HG03064 (cell line): ENCODE results near the gene EIF4E3.

Experiments
- ATAC-seq: cut with Tn5 transposase; IDR thresholded peaks from one replicate; pipeline ENCODE4 v1.9.1; 2021; ENCODE audit warnings: low read depth; ENCODE audit not compliant: unreplicated experiment

EIF4E3 gene

GRCh38 chr3:71652781-71653413 is 72.3 kb downstream of the EIF4E3 start:
- no peak for ATAC-seq

GRCh38 chr3:71651625-71652024 is 73.6 kb downstream of the EIF4E3 start:
- ATAC-seq: no peak

- no peak for ATAC-seq
Observed at GRCh38 chr3:71650372-71650771, 74.8 kb downstream of the EIF4E3 start.

- ATAC-seq: no peak
Observed at GRCh38 chr3:71649757-71650156, 75.4 kb downstream of the EIF4E3 start.

GRCh38 chr3:71647751-71648150 is 77.5 kb downstream of the EIF4E3 start:
- no peak for ATAC-seq

GRCh38 chr3:71646971-71647370 is 78.2 kb downstream of the EIF4E3 start:
- ATAC-seq: no peak

- ATAC-seq: no peak
Observed at GRCh38 chr3:71645140-71645539, 80.1 kb downstream of the EIF4E3 start.

GRCh38 chr3:71641674-71642073 is 83.5 kb downstream of the EIF4E3 start:
- ATAC-seq: no peak

- no peak for ATAC-seq
Observed at GRCh38 chr3:71640331-71640983, 84.7 kb downstream of the EIF4E3 start.

GRCh38 chr3:71636482-71636881 is 88.7 kb downstream of the EIF4E3 start:
- no peak for ATAC-seq

- ATAC-seq: no peak
Observed at GRCh38 chr3:71636001-71636400, 89.2 kb downstream of the EIF4E3 start.

- ATAC-seq: no peak
Observed at GRCh38 chr3:71634671-71635070, 90.5 kb downstream of the EIF4E3 start.

GRCh38 chr3:71629711-71630110 is 95.5 kb downstream of the EIF4E3 start:
- no peak for ATAC-seq

- ATAC-seq: no peak
Observed at GRCh38 chr3:71629289-71629688, 95.9 kb downstream of the EIF4E3 start.

GRCh38 chr3:71628522-71628921 is 96.7 kb downstream of the EIF4E3 start:
- ATAC-seq: no peak

GRCh38 chr3:71625676-71626075 is 99.5 kb downstream of the EIF4E3 start:
- ATAC-seq: no peak
